HG03558 (cell line): Measurements from ENCODE around the gene PIH1D1.
"Not testable (repeated sequence)": the region's sequence is repeated elsewhere in the genome, so short reads cannot be mapped to it uniquely, and the experiment has no call there.

Experiments used
- ATAC-seq: cut with Tn5 transposase; IDR thresholded peaks from one replicate; pipeline ENCODE4 v1.9.1; 2021; ENCODE audit warnings: moderate number of reproducible peaks; ENCODE audit not compliant: unreplicated experiment; ENCODE audit errors: extremely low read depth

Gene PIH1D1

DNA sequence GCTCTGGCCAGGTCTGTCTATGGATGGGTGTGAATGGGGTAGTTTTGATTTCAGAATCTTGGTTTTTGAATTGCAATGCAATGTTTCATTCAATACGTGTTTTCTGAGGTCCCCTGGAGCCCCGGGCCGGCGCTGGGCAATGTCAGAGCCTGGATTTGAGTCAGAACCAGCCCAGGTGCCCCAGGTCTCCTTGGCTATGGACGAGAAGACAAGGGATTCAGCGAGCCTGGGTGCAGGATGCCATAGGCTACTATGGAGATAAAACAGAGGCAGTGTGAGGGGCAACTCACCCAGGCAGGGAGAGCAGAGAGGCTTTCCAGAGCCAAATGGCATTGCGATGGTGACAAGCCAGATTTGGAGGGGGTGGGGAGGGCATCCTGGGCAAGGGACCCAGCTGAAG lies 34.6 kb upstream of the PIH1D1 start:
- ATAC-seq = no peak

DNA sequence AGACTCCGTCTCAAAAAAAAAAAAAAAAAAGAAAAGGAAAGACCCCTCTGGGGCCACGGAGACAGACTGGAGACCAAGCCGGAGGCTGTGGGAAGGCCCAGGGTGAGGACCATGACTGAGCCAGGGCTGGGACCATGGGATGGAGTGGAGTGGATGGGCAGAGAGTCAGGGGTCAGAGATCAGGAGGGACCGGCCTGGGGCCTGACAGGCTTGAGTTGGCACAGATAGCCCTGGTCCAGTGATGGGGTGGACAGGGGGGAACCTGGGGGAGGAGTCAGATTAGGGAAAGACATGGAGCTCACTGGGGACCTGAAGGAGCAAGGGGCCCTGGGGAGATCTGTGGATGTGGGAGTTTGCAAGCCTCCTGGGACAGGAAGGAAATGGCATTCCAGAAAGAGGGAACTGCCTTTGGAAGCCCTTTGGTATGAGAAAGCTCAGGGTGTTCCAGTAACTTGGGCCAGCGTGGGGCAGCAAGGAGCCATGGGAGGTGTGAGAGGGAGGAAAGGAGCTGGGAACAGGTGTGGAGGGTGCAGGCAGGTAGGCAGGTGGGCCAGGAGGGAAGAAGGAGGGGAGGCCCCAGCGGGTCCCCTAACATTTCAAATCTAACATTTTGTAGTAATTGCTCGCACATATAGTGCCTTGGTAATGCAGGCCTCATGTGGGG lies 29.5 kb upstream of the PIH1D1 start:
- ATAC-seq = no peak

DNA sequence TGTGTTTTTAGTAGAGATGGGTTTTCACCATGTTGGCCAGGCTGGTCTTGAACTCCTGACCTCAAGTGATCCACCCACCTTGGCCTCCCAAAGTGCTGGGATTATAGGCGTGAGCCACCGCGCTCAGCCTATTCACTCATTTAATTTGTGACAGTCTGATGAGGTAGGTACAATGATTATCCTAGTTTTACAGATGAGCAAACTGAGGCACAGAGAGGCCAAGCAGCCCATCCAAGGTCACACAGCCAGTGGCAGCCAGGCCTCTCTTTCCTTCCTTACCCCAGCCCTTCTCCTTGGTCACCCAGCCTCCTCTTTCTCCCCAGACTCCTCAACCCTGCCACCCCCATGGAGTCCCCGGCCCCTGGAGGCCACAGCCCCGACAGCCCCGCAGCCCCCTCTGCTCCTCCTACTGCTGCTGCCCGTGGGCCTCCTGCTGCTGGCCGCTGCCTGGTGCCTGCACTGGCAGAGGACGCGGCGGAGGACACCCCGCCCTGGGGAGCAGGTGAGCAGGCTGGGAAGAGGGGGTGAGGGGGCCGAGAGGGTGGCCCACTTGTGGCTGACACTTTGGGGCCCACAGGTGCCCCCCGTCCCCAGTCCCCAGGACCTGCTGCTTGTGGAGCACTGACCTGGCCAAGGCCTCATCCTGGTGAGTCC lies 28.5 kb upstream of the PIH1D1 start:
- ATAC-seq = no peak

DNA sequence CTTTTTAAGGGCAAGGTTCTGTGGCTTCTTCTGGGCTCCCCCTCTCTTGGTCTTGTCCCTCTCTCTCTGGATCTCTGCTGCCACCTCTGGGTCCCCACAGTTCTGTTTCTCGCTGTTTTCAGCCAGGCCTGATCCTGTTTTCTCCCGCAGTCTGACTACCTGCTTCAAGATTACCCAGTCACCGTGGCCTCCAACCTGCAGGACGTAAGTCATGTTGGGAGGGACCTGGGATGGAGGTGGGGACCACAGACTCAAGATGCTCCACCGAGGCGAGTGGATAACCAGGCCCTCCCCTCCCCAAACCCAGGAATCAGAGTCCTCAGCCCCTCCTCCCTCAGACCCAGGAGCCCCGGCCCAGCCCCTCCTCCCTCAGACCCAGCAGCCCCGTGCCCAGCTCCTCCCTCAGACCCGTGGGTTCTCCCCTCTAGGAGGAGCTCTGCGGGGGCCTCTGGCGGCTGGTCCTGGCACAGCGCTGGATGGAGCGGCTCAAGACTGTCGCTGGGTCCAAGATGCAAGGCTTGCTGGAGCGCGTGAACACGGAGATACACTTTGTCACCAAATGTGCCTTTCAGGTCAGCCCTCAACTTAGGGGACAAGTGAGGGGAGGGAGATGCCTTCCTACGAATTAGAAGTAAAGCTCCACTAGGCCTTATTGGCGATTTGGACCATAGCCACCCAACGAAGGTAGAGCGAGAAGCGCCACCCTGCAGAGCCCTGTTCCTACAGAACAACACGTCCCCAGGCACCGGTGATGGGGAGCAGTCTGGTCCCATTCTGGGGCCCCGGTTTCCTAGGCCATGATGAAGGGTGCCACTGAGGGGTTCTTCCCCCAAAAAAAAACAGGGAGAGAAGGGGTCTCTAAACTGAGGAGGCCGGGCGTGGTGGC lies 24.6 kb upstream of the PIH1D1 start:
- ATAC-seq = no peak

DNA sequence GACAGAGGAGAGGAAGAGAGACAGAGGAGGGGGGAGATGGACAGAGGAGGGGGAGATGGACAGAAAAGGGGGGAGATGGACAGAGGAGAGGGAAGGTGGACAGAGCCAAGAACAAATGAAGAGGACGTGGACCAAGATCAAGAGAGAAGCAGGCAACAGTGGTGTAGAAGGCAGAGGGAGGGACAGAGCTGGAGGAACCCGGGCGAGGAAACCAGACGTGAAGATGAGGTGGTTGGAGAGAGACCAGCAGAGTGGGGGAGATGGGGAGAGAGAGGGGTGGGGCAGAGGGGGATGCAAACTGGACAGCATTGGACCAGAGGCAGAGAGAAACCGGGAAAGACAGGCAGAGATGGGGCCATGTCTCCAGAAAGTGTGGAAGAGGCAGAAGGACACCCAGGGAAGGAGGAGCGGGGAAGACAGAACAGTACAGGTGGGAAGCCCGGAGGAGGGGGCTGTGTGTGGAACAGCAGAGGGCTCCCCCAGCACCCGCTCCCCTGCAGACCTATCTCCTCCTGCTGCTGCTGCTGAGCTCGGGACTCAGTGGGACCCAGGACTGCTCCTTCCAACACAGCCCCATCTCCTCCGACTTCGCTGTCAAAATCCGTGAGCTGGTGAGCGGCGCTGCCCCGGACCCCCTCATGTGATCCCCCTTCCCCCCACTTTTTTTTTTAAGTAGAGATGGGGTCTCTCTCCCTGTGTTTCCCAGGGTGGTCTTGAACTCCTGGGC lies 23.7 kb upstream of the PIH1D1 start:
- ATAC-seq = no peak

DNA sequence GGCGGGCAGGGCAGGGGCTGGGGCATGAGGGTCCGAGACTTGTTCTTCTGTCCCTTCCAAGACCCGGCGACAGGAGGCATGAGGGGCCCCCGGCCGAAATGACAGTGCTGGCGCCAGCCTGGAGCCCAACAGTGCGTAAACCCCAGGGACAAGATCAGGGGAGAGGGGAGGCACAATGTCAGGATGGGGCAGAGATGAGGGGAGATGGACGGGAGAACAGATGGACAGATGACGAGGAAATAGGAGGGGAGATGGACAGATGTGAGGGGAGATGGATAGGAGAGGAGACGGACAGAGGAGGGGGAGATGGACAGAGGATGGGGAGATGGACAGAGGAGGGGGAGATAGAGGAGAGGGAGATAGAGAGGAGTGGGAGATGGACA lies 22.9 kb upstream of the PIH1D1 start:
- ATAC-seq = no peak

DNA sequence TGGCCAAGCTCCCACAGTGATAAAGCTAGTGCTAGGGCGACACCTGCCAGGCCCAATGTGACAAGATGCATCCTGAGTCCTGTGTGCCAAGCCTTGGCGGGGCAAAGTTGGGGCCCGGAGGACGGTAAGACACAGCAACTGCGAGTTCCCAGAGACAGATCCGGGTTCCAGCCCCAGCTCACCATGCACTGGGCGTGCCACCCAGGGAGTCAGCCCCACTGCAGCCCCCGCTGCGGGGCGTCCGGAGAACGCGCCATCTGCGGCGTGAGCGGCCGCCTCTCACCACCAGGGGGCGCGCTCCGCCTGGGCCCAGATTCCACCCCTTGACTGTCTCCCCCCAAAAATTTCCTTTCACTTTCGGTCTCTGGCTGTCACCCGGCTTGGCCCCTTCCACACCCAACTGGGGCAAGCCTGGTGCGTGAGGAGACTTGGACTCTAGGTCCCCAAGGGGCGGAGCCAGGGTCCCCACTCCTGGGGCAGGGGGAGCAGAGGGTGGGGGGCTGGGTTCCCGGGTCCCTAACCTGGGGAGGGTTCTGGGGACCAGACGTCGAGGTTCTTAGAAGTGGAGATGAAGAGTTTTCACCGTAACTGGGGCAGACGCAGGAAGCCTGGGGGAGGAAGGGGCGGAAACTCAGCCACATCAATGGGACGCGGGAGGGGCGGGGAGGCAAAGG lies 22.4 kb upstream of the PIH1D1 start, which contains the start of gene FLT3LG:
FLT3LG (plus strand) TSS at position 348 of the 674 bp plus-strand sequence. CDS start 425 bp downstream, outside the sequence.
- no peak for ATAC-seq

DNA sequence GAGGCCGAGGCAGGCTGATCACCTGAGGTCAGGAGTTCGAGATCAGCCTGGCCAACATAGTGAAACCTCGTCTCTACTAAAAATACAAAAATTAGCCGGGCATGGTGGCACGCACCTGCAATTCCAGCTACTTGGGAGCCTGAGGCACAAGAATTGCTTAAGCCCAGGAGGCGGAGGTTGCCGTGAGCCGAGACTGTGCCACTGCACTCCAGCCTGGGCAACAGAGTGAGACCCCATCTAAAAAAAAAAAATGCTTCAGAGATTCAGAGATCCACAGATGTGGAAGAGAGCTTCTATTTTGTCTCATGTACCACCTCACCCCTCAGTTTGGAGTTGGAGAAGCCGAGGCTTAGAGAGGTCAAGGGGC lies 21.9 kb upstream of the PIH1D1 start:
- not testable (repeated sequence) for ATAC-seq

DNA sequence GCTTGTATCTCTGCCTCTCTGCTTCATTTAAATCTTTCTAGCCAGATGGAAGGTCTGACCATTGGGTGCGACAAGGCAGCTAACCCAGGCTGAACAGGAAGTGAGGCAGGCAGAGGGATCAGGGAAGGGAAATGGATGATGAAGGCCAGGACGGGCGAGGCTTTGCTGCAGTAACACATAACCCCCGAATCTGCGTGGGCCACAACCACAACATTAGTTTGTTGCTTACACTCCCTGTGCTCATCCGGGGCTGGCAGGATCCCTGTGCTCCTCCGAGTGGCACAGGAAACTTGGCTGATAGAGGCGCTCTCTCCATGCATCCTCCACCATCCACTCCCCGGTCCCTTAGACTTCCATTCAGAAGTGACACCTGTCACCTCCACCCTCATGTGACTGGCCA lies 21.3 kb upstream of the PIH1D1 start:
- no peak for ATAC-seq

DNA sequence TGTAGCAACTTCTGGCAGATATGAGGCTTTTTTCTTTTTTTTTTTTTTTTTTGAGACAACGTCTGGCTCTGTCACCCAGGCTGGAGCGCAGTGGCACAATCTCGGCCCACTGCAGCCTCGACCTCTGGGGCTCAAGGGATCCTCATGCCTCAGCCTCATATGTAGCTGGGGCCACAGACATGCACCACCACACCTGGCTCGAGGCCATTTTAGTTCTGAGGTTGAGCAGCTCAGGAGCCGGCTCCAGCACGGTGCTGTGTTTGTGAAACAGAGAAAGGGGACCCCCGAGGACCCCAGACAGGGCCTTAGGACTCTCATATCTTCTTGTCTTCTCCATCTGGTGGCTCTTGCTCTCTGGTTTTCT lies 19.0 kb upstream of the PIH1D1 start:
- no peak for ATAC-seq

DNA sequence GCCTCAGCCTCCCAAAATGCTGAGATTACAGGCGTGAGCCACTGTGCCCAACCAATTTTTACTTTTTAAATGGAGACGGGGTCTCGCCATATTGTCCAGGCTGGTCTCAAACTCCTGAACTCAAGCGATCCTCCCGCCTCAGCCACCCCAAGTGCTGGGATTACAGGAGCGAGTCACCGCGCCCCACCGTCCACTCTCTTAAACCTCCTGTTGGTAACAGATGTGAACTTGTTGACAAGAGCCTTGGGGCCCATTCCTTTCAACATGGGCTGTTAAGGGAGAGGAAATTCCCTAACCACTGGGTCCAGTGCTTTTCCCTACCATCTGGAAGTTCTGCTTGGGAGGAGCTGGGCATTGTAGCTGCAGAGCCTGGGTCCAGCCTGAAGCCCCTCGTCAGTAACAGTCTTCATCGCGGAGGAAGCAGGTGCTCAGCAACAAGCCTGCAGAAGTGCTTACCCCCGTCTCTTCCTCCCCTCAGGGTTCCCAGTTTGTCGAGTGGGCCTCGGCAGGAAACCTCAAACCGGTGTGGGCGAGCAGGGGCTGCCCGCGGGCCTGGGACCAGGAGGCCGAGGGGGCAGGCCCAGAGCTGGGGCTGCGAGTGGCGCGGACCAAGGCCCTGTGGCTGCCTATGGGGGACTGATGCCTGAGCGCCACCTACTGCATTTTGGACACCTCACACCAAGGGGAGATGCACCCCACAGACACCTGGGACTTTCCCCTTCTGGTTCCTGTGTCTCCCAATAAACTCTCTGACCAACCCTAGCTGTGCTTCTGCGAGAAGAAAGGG lies 18.4 kb upstream of the PIH1D1 start:
- no peak for ATAC-seq

DNA sequence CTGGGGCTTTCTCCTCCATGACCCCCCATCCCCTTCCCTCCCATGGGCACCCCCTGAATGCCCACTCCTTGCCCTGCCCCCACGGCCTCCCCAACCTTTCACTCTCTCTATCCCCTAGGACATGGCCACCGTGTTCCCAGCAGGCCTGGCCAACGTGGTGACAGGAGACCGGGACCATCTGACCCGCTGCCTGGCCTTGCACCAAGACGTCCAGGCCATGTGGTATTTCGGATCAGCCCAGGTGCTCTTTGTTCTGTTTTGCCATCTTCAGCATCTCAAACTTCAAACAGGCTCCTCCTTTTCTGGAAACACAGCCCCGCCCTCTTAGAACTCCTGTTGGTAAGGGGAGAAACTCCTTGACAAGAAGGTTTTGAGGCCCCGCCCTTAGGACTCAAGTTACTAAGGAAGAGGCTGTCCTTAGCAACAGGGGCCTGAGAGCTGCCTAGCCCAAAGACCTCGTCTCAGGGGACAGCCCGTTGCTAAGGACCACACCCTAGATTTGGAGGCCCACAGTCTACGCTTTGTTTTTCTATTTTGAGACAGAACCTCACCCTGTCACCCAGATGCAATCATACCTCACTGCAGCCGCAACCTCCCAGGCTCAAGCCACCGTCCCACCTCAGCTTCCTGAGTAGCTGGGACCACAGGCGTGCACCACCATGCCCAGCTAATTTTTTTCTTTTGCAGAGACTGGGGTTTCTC lies 17.3 kb upstream of the PIH1D1 start:
- ATAC-seq = no peak

DNA sequence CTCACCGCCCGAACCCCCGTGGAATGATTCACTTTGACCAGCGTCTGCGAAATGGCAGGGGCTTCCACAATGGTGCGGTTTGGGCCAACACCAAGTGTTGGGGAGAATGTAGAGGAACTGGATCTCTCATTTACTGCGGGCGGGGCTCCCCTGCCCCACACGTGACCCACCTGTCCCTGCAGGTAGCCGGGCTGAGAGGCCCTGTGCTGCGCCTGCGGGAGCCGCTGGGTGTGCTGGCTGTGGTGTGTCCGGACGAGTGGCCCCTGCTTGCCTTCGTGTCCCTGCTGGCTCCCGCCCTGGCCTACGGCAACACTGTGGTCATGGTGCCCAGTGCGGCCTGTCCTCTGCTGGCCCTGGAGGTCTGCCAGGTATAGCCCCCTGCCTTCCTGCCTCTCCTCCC lies 16.6 kb upstream of the PIH1D1 start:
- ATAC-seq = no peak

DNA sequence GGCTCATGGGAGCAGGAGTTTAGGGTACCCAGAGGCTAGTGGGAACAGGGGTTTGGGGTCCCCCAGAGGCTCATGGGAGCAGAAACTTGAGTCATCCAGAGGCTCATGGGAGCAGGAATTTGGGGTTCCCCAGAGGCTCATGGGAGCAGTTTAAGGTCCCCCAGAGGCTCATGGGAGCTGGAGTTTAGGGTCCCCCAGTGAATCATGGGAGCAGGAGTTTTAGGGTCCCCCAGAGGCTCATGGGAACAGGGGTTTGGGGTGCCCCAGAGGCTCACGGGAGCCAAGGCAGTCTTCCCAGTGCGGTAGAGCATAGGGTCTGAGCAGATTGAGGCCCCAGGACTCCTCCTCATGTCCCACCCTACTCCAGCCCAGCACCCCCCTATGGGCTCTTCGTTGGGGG lies 13.8 kb upstream of the PIH1D1 start:
- no peak for ATAC-seq

DNA sequence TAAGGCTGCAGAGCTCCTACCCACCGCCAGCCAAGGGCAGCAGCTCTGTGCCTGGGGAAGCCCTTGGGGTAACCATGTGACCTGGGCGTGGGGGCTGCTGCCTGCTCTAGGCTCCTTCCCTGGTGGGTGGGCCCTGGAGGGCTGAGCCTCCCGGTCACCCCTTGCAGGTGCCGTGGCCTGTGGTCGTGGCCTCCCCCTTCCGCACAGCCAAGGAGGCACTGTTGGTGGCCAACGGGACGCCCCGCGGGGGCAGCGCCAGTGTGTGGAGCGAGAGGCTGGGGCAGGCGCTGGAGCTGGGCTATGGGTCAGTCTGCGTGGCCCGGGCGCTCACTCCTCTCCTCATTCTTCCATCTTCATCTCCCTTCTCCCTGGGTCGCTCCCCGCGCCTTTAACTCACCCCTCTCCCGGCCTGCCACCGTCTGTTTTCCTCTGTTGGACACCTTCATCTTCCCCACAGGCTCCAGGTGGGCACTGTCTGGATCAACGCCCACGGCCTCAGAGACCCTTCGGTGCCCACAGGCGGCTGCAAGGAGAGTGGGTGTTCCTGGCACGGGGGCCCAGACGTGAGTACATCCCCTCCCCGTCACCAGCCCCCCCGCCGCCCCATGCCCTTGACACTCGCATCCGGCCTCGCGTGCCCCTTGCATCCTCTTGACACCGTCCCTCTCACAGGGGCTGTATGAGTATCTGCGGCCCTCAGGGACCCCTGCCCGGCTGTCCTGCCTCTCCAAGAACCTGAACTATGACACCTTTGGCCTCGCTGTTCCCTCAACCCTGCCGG lies 12.5 kb upstream of the PIH1D1 start:
- ATAC-seq = no peak

DNA sequence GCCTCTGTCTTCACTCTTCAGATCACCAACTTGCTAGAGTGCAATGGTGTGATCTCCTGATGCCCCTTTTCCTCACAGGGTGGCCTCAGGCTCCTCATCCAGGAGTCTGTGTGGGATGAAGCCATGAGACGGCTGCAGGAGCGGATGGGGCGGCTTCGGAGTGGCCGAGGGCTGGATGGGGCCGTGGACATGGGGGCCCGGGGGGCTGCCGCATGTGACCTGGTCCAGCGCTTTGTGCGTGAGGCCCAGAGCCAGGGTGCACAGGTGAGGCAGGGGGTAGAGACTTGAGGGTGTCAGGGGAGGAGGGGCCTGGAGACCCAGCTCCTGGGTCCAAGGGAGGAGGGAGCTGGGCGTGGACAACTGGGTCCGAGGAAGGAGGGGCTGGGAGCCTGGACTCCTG lies 10.9 kb upstream of the PIH1D1 start:
- no peak for ATAC-seq

DNA sequence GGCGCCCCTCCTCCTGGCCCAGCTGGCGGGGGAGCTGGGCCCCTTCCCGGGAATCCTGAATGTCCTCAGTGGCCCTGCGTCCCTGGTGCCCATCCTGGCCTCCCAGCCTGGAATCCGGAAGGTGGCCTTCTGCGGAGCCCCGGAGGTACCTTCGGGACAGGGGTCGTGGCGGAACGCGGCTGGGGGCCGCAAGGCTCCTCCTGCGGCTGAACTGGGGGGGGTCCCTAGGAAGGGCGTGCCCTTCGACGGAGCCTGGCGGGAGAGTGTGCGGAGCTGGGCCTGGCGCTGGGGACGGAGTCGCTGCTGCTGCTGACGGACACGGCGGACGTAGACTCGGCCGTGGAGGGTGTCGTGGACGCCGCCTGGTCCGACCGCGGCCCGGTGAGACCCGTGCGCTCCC lies 10.0 kb upstream of the PIH1D1 start:
- ATAC-seq = no peak

DNA sequence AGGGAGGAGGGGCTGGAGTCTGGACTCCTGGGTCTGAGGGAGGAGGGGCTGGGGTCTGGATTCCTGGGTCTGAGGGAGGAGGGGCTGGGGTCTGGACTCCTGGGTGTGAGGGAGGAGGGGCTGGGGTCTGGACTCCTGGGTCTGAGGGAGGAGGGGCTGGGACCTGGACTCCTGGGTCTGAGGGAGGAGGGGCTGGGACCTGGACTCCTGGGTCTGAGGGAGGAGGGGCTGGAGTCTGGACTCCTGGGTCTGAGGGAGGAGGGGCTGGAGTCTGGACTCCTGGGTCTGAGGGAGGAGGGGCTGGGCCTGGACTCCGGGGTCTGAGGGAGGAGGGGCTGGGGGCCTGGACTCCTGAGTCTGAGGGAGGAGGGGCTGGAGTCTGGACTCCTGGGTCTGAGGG lies 9.5 kb upstream of the PIH1D1 start:
- ATAC-seq = not testable (repeated sequence)
